GM12865 (cell line): ENCODE results near the gene CTCFL.

ENCODE experiments used
- DNase-seq: peaks from one replicate; pipeline ENCODE4 v3.0.0; 2010; ENCODE audit warnings: low read depth
- H3K4me3 ChIP-seq: 2 replicates; pipeline ENCODE4 v1.5.1; 2011; ENCODE audit warnings: mild to moderate bottlenecking, low read depth, low read length, control low read depth
- TF ChIP-seq, protein P1 (sequence below): IDR thresholded peaks from 2 replicates; pipeline ENCODE4 v1.5.1; 2011; ENCODE audit warnings: low read length, control low read depth, low read depth, inconsistent platforms; ENCODE audit not compliant: insufficient read depth; ENCODE audit errors: missing control alignments

CTCFL gene

DNA sequence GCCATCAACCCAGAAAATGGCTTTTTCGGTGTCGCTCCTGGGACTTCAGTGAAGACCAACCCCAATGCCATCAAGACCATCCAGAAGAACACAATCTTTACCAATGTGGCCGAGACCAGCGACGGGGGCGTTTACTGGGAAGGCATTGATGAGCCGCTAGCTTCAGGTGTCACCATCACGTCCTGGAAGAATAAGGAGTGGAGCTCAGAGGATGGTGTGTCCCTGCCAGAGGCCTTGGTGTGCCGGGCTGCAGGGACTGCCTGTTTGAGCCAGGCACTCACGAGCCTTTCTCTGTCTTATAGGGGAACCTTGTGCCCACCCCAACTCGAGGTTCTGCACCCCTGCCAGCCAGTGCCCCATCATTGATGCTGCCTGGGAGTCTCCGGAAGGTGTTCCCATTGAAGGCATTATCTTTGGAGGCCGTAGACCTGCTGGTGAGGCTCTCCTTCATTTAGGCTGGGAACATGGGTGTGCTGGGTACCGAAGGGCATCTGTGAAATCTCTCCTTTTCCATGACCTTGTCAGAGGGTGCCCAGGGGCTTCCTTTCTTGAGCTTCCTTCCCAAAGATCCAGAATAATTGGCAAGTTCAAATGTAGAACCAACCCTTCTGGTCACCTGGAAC lies 39.4 kb upstream of the CTCFL start:
- TF ChIP-seq, protein P1, sequence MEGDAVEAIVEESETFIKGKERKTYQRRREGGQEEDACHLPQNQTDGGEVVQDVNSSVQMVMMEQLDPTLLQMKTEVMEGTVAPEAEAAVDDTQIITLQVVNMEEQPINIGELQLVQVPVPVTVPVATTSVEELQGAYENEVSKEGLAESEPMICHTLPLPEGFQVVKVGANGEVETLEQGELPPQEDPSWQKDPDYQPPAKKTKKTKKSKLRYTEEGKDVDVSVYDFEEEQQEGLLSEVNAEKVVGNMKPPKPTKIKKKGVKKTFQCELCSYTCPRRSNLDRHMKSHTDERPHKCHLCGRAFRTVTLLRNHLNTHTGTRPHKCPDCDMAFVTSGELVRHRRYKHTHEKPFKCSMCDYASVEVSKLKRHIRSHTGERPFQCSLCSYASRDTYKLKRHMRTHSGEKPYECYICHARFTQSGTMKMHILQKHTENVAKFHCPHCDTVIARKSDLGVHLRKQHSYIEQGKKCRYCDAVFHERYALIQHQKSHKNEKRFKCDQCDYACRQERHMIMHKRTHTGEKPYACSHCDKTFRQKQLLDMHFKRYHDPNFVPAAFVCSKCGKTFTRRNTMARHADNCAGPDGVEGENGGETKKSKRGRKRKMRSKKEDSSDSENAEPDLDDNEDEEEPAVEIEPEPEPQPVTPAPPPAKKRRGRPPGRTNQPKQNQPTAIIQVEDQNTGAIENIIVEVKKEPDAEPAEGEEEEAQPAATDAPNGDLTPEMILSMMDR: no peak
- no peak for DNase-seq
- no peak overlapping the region for H3K4me3 ChIP-seq

DNA sequence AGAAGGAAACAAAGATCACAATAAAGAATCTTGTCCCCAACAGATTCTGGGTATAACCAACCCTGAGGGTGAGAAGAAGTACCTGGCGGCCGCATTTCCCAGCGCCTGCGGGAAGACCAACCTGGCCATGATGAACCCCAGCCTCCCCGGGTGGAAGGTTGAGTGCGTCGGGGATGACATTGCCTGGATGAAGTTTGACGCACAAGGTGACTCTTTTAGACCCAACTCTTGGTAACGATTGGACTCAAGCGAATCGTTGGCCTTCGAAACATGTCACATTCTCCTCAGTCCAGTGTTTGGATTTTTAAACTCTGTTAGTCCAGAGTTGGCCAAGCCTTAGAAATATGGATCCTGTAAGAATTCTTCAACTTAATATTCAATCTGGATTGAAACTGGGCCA lies 38.6 kb upstream of the CTCFL start:
- H3K4me3 ChIP-seq: no peak overlapping the region
- no peak for DNase-seq
- TF ChIP-seq, protein P1: no peak

DNA sequence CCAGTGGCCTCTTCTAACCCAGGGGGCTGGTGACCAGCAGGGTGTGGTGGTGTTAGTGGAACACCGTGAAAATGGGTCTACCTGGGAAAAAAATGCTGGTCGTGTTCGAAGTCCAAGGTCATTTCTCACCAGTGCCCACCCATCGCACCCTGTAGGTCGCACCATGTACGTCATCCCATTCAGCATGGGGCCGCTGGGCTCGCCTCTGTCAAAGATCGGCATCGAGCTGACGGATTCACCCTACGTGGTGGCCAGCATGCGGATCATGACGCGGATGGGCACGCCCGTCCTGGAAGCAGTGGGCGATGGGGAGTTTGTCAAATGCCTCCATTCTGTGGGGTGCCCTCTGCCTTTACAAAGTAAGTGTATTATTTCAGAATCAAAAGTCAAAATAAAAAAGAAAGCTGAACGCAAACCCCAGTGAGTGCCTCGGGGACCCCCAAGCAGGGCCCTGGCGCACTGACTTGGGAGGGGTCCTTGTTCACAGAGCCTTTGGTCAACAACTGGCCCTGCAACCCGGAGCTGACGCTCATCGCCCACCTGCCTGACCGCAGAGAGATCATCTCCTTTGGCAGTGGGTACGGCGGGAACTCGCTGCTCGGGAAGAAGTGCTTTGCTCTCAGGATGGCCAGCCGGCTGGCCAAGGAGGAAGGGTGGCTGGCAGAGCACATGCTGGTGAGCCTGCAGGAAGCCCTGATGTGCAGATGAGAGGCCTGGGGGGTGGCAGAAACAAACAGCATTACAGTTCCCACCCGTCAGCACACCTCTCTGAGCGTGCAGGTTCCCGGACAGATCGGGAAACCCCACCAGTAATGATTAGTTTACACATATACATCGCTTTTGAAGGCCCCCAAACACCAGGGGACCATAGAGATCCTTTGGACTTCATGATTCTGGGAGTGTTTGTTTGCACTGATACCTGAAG lies 37.9 kb upstream of the CTCFL start:
- H3K4me3 ChIP-seq: no peak overlapping the region
- TF ChIP-seq, protein P1: no peak
- no peak for DNase-seq

DNA sequence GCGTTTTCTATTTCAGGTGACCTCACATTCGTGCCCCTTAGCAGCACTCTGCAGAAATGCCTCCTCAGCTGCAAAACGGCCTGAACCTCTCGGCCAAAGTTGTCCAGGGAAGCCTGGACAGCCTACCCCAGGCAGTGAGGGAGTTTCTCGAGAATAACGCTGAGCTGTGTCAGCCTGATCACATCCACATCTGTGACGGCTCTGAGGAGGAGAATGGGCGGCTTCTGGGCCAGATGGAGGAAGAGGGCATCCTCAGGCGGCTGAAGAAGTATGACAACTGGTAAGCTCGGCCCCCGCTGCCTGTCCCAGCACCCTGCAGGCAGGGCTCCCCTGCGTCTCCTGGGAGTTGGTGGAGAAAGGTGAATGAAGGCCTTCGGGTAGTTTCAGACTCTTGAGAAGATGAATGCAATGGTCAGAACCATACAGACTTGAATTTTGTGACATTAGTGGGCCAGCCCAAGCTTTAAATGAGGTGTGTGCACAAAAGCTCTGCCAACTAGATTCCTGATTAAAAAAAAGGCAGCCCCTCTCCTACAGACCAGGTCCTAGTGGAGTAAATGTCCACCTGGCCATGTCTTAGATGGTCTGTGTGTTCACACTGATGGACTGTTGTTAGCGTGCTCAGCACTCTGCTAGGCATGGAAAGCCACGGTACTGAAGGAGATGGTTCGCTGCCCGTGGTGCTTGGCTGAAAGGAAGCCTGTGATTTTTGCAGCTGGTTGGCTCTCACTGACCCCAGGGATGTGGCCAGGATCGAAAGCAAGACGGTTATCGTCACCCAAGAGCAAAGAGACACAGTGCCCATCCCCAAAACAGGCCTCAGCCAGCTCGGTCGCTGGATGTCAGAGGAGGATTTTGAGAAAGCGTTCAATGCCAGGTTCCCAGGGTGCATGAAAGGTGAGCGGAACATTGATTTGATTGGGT lies 36.7 kb upstream of the CTCFL start:
- no peak overlapping the region for H3K4me3 ChIP-seq
- TF ChIP-seq, protein P1: no peak
- no peak for DNase-seq

DNA sequence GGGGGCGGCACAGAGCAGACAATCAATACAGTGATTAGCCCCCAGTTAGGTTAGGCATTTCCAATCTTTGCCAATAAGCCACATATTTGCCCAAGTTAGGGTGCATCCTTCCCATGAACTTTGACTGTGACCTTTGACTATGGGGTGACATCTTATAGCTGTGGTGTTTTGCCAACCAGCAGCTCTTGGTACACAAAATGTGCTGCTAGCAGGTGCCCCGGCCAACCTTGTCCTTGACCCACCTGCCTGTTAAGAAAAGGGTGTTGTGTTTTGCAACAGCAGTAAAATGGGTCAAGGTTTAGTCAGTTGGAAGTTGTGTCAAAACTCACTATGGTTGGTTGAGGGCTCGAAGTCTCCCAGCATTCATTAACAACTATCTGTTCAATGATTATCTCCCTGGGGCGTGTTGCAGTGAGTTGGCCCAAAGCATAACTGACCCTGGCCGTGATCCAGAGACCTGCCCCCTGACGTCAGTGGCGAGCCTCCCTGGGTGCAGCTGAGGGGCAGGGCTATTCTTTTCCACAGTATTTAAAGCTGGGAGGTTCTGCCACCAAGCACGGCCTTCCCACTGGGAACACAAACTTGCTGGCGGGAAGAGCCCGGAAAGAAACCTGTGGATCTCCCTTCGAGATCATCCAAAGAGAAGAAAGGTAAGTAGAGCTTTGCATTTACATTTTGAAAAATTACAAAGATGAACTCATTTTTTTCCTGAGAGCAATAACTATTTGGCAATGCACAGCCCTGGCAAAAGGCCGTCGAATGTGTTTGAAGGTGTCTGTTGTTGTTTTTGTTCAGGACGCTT lies 35.8 kb upstream of the CTCFL start, which contains the start of gene PCK1:
Gene PCK1 (plus strand): TSS at position 557 of the 802 bp plus-strand sequence. CDS start 302 bp downstream, outside the sequence.
- TF ChIP-seq, protein P1: no peak
- no peak within 1 kb of the TSS for H3K4me3 ChIP-seq
- DNase-seq: no peak
